Neuron (in vitro differentiated cells): Measurements from ENCODE around the gene UNC13A.
"Not testable (repeated sequence)": the region's sequence is repeated elsewhere in the genome, so short reads cannot be mapped to it uniquely, and the experiment has no call there.

ENCODE experiments used
- H2AFZ ChIP-seq: one replicate; pipeline ENCODE4 v1.6.1; 2013; ENCODE audit warnings: low read depth, mild to moderate bottlenecking, inconsistent platforms, low read length, moderate library complexity
- H3K27me3 ChIP-seq: one replicate; pipeline ENCODE4 v1.6.1; 2013; ENCODE audit warnings: low read length; ENCODE audit not compliant: insufficient read depth
- H3K36me3 ChIP-seq: one replicate; pipeline ENCODE4 v1.6.1; 2013; ENCODE audit warnings: low read length; ENCODE audit not compliant: insufficient read depth
- H3K4me1 ChIP-seq: one replicate; pipeline ENCODE4 v1.6.1; 2013; ENCODE audit warnings: low read length; ENCODE audit not compliant: insufficient read depth
- H3K4me3 ChIP-seq: 2 replicates; pipeline ENCODE4 v1.5.1; 2013; ENCODE audit warnings: mild to moderate bottlenecking, low read length, moderate library complexity
- H3K9me3 ChIP-seq: one replicate; pipeline ENCODE4 v1.6.1; 2013; ENCODE audit warnings: low read length

Gene UNC13A

GRCh38 chr19:17610384-17610783 lies 77.8 kb downstream of the UNC13A start:
- Histone ChIP-seq H3K36me3 (no peaks in the 10 kb centered on the region), H3K9me3 (no peaks in the 10 kb centered on the region), H3K27me3 (no peaks in the 10 kb centered on the region), H3K4me3 (no peak overlapping the region), H2AFZ (no peak overlapping the region), H3K4me1 (no peaks in the 10 kb centered on the region)

GRCh38 chr19:17607936-17608335 lies 80.2 kb downstream of the UNC13A start:
- no peaks in the 10 kb centered on the region for H3K9me3 ChIP-seq
- H2AFZ ChIP-seq, result no peak overlapping the region
- H3K36me3 ChIP-seq, result no peaks in the 10 kb centered on the region
- no peak overlapping the region for H3K4me3 ChIP-seq
- no peaks in the 10 kb centered on the region for H3K27me3 ChIP-seq
- no peaks in the 10 kb centered on the region for H3K4me1 ChIP-seq

- Histone ChIP-seq H2AFZ (no peak overlapping the region), H3K9me3 (no peaks in the 10 kb centered on the region), H3K4me3 (no peak overlapping the region), H3K36me3 (no peaks in the 10 kb centered on the region), H3K4me1 (no peaks in the 10 kb centered on the region), H3K27me3 (no peaks in the 10 kb centered on the region)
Observed at GRCh38 chr19:17606590-17607185, 81.5 kb downstream of the UNC13A start.

- Histone ChIP-seq H3K9me3 (no peaks in the 10 kb centered on the region), H2AFZ (no peak overlapping the region), H3K27me3 (no peaks in the 10 kb centered on the region), H3K4me1 (no peaks in the 10 kb centered on the region), H3K4me3 (no peak overlapping the region), H3K36me3 (no peaks in the 10 kb centered on the region)
Observed at GRCh38 chr19:17605761-17606589, 82.2 kb downstream of the UNC13A start.

GRCh38 chr19:17605117-17605516 lies 83.0 kb downstream of the UNC13A start:
- Histone ChIP-seq H3K9me3 (no peaks in the 10 kb centered on the region), H2AFZ (no peak overlapping the region), H3K4me3 (no peak overlapping the region), H3K4me1 (no peaks in the 10 kb centered on the region), H3K36me3 (no peaks in the 10 kb centered on the region), H3K27me3 (no peaks in the 10 kb centered on the region)

- no peak overlapping the region for H3K4me3 ChIP-seq
- no peaks in the 10 kb centered on the region for H3K36me3 ChIP-seq
- H2AFZ ChIP-seq, result no peak overlapping the region
- H3K4me1 ChIP-seq, result no peaks in the 10 kb centered on the region
- H3K9me3 ChIP-seq, result no peaks in the 10 kb centered on the region
- H3K27me3 ChIP-seq, result no peaks in the 10 kb centered on the region
Observed at GRCh38 chr19:17604372-17605025, 83.7 kb downstream of the UNC13A start.

GRCh38 chr19:17602872-17603510 lies 85.2 kb downstream of the UNC13A start:
- Histone ChIP-seq H3K4me3 (no peak overlapping the region), H3K27me3 (no peaks in the 10 kb centered on the region), H3K4me1 (no peaks in the 10 kb centered on the region), H3K36me3 (no peaks in the 10 kb centered on the region), H2AFZ (no peak overlapping the region), H3K9me3 (no peaks in the 10 kb centered on the region)

GRCh38 chr19:17602217-17602616 lies 85.9 kb downstream of the UNC13A start:
- H3K4me1 ChIP-seq, result no peaks in the 10 kb centered on the region
- H3K27me3 ChIP-seq, result no peaks in the 10 kb centered on the region
- H2AFZ ChIP-seq, result no peak overlapping the region
- H3K4me3 ChIP-seq, result no peak overlapping the region
- no peaks in the 10 kb centered on the region for H3K9me3 ChIP-seq
- no peaks in the 10 kb centered on the region for H3K36me3 ChIP-seq

- no peak overlapping the region for H2AFZ ChIP-seq
- no peaks in the 10 kb centered on the region for H3K4me1 ChIP-seq
- H3K4me3 ChIP-seq, result no peak overlapping the region
- no peaks in the 10 kb centered on the region for H3K27me3 ChIP-seq
- H3K36me3 ChIP-seq, result no peaks in the 10 kb centered on the region
- H3K9me3 ChIP-seq, result no peaks in the 10 kb centered on the region
Observed at GRCh38 chr19:17601683-17602082, 86.5 kb downstream of the UNC13A start.

- Histone ChIP-seq H3K4me3 (no peak overlapping the region), H3K4me1 (no peaks in the 10 kb centered on the region), H3K9me3 (no peaks in the 10 kb centered on the region), H2AFZ (no peak overlapping the region), H3K27me3 (no peaks in the 10 kb centered on the region), H3K36me3 (no peaks in the 10 kb centered on the region)
Observed at GRCh38 chr19:17599780-17600179, 88.4 kb downstream of the UNC13A start.

- Histone ChIP-seq H3K4me1 (no peaks in the 10 kb centered on the region), H2AFZ (no peak overlapping the region), H3K27me3 (no peaks in the 10 kb centered on the region), H3K9me3 (no peaks in the 10 kb centered on the region), H3K4me3 (no peak overlapping the region), H3K36me3 (no peaks in the 10 kb centered on the region)
Observed at GRCh38 chr19:17598953-17599352, 89.2 kb downstream of the UNC13A start.

GRCh38 chr19:17598063-17598462 lies 90.1 kb downstream of the UNC13A start:
- not testable (repeated sequence) for H2AFZ ChIP-seq, H3K36me3 ChIP-seq, H3K4me1 ChIP-seq, H3K27me3 ChIP-seq, H3K9me3 ChIP-seq, H3K4me3 ChIP-seq

- H2AFZ ChIP-seq, result not testable (repeated sequence)
Observed at GRCh38 chr19:17594296-17594695, 93.9 kb downstream of the UNC13A start.

More at GRCh38 chr19:17594296-17594695, 93.9 kb downstream of the UNC13A start:
- not testable (repeated sequence) for H3K9me3 ChIP-seq, H3K27me3 ChIP-seq, H3K36me3 ChIP-seq, H3K4me3 ChIP-seq, H3K4me1 ChIP-seq
